Measurements from ENCODE around the gene CHMP6.

The CHMP6 gene

DNA sequence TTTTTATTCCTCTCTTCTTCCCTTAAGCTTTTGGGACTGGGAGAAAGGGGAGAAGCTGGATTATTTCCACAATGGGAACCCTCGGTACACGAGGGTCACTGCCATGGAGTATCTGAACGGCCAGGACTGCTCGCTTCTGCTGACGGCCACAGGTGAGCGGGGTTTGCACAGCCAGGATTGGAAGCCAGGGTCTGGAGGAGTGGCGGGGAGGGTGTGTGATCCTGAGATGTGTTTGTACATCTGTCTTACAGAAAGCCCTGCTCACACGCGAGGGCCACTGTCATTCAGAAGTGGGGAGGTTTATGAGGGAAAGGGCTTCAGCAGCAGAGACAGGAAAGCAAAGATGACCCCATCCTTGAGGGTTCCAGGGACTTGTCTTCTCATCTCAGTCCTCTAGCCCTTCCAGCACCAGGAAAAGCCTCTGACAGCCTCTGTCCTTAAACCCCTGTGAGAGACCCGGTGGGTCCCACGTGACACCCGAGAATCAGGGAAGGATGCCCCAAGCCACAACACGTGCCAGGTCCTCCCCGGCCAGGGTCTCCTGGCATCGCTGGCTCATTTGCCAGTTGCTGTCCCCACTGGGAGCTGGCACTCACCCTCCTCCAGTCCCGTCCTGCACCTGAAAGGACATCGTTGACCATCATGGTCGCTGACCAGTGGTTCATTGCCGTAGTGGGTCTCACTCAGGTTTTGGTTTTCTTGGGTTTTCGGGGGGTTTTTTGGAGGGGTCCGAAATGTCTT lies 44.3 kb upstream of the CHMP6 start:
- no peak for TF ChIP-seq ZFX (IDR thresholded peaks at IDR 0.05; ENCODE audit: borderline replicate concordance)
- no peak for TF ChIP-seq CTCF (IDR thresholded peaks at IDR 0.05)
- no peak overlapping the region for H3K27ac ChIP-seq

DNA sequence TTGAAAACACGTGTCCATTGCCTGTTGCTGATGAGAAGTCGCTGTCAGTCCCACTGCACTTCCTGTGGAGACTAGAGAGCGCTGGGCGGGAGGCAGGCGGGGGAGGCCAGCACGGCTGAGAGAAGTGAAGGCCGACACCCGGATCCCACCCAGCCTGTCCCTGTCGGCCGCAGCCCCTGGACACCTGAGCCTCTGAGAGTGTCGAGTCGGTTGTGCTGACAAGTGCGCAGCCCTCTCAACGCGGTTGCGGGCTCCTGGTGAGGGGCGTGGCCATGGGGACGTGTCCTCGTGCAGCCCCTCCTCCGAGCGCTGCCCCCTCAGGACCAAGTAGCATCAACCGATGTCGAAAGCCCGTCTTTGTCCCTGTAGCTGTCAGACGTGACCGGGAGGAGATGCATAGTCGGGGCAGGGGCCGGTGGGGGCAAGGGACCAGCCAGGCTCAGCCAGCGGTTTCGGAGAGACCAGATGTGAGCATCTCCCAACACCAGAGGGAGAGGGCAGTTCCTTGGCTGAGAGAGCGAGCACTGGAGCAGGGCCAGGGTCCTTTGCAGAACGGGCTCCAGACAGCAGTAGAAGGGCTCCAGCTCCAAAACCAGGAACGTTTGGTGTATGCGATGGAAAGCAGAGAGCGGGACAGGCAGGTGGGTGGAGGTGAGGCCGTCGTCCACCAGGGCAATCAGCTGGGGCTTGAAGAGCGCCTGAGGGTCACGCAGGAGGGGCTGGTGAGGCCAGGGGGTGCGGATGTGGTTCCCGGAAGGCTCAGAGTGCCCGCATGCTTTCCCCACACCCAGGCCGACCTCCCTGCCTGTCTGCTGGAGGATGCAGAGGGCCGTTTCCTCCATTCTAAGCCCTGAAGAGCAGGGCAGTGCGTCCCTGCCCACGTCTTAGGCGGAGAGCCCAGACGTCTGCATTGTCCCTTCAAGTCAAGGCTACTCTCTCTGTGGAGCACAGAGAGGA lies 43.3 kb upstream of the CHMP6 start:
- H3K27ac ChIP-seq, result no peak overlapping the region
- TF ChIP-seq CTCF (IDR thresholded peaks at IDR 0.05), result no peak
- TF ChIP-seq ZFX (IDR thresholded peaks at IDR 0.05; ENCODE audit: borderline replicate concordance), result no peak

GRCh38 chr17:80948976-80949450 lies 42.6 kb upstream of the CHMP6 start:
- no peak overlapping the region for H3K27ac ChIP-seq
- TF ChIP-seq ZFX (IDR thresholded peaks at IDR 0.05; ENCODE audit: borderline replicate concordance), result no peak
- no peak for TF ChIP-seq CTCF (IDR thresholded peaks at IDR 0.05)

DNA sequence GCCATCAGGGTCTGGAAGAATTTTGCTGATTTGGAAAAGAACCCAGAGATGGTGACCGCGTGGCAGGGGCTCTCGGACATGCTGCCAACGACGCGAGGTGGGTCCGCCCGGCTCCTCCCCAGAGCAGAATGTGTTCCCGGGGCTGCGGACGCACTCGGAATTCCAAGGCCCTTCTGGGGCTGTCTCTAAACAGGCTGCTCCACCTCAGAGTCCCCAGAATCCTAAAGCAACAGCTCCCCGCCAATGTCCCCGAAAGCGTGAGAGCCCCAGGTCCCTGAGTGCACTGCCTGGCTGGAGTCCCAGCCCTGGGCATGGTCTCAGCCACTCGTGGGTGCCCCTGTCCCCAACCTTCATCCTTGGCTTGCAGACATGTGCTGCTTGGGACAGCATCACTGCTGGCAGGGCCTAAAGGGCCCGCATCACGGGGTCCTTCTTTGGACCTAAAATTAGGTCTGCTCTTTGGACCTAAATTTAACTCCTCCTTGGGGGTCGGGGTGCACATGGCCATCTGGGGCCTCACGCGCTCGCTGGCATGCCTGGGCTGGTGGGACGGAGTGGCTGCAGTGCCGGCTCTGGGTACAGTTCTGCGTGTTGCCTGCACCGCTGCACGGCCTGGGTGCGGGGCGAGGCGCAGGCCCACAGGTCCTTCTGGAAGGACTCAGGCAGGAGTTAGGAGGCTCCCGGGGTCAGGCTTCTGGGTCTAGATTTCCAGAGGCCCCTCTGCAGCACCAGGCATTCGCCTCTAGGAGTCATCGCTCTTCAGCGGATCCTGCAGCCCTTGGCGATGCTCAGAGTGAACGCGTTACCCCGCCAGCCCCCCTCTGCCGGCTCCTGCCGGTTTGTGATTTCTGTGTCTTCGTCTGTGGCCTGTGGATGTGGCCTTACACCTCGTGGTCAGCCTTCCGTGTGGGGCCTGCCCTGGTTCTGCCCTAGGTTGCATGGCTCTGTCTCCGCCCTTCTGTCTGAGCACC lies 41.9 kb upstream of the CHMP6 start:
- no peak overlapping the region for H3K27ac ChIP-seq
- TF ChIP-seq ZFX (IDR thresholded peaks at IDR 0.05; ENCODE audit: borderline replicate concordance) (no peak), CTCF (IDR thresholded peaks at IDR 0.05) (no peak)

DNA sequence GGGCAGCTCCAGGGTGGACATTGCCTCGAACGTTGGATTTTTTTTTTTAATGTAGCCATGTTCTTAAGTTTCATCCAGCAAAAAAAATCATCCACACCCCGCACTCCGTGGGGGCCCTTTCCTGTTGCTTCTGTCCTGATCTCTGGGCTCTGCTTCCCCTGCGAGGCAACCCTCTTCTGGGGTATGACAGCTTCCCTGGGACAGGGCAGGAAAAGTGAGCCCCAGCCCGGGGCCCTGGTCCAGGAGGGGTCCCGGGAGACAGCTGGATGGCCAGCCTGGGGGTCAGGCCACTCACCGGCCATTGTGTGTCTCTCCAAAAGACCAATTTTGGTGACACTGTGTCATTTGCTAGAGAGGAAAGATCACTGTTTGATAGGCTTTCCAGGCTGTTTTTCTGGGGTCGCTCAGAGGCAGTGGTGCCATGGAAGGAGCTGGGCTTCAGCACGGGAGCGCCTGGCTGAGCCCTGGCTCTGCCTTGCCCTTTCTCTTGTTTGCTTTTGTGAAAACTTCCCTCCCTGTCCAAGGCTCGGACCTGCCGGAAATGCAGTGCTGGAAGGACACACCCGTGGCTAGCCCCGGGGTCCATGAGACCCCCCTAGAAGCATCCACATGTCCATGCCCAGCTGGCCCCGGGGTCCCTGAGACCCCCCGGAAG lies 41.0 kb upstream of the CHMP6 start:
- no peak overlapping the region for H3K27ac ChIP-seq
- no peak for TF ChIP-seq CTCF (IDR thresholded peaks at IDR 0.05)
- no peak for TF ChIP-seq ZFX (IDR thresholded peaks at IDR 0.05; ENCODE audit: borderline replicate concordance)

Data from 22Rv1 (cell line).